K562 (cell line): ENCODE measurements around the gene SAT2. TPM values are rescaled to one million over a fixed set of nuclear protein-coding genes. Genes with fewer than 3 reads are reported as not detected.

Source experiments
- CBX5 ChIP-seq: IDR thresholded peaks from 2 replicates; pipeline ENCODE4 v1.6.1; 2014; ENCODE audit warnings: low read depth, borderline replicate concordance
- DACH1 ChIP-seq: fragments of 450-650 bp; IDR thresholded peaks from 2 replicates; pipeline ENCODE4 v1.6.1; 2018; ENCODE audit not compliant: partially characterized antibody
- ESRRA ChIP-seq: fragments of 450-650 bp; IDR thresholded peaks from 2 replicates; pipeline ENCODE4 v1.6.1; 2014; ENCODE audit warnings: low read depth, mild to moderate bottlenecking, moderate library complexity, borderline replicate concordance
- IFI16 ChIP-seq: fragments of 250-450 bp; sonication (Bioruptor Pico); IDR thresholded peaks from 2 replicates; pipeline ENCODE4 v2.1.2; 2022; ENCODE audit warnings: mild to moderate bottlenecking, inconsistent platforms
- POLR3G ChIP-seq: IDR thresholded peaks from 2 replicates; pipeline ENCODE4 v1.6.1; 2011; ENCODE audit not compliant: insufficient read length, insufficient replicate concordance; ENCODE audit errors: extremely low read depth
- PTTG1 ChIP-seq: fragments of 450-650 bp; IDR thresholded peaks from 2 replicates; pipeline ENCODE4 v1.6.1; 2016; ENCODE audit warnings: low read depth, mild to moderate bottlenecking, missing genetic modification characterization, missing compliant biosample characterization
- RFX5 ChIP-seq: IDR thresholded peaks from 2 replicates; pipeline ENCODE4 v1.6.1; 2011; ENCODE audit warnings: low read depth, mild to moderate bottlenecking, improper control_type of control experiment, low read length
- RREB1 ChIP-seq: fragments of 250-450 bp; sonication (Bioruptor Pico); IDR thresholded peaks from 2 replicates; pipeline ENCODE4 v1.4.0; 2020
- SMAD2 ChIP-seq: fragments of 150-350 bp; IDR thresholded peaks from 2 replicates; pipeline ENCODE4 v1.6.1; 2014; ENCODE audit warnings: low read depth, mild to moderate bottlenecking, low read length
- TFAM ChIP-seq: fragments of 250-450 bp; sonication (Bioruptor Pico); conservative IDR thresholded peaks from 2 replicates; pipeline ENCODE4 v1.5.0; 2021; ENCODE audit warnings: mild to moderate bottlenecking, moderate library complexity
- ZBTB17 ChIP-seq: fragments of 450-650 bp; formaldehyde crosslinking; IDR thresholded peaks from 2 replicates; pipeline ENCODE4 v1.4.0; 2020; ENCODE audit warnings: mild to moderate bottlenecking
- ZNF12 ChIP-seq: sonication (generic); formaldehyde crosslinking; IDR thresholded peaks from 2 replicates; pipeline ENCODE4 v1.4.0; 2020; ENCODE audit warnings: mild to moderate bottlenecking, missing genetic modification reagents
- ZNF431 ChIP-seq: sonication (generic); formaldehyde crosslinking; IDR thresholded peaks from 2 replicates; pipeline ENCODE4 v1.8.0; 2022; ENCODE audit warnings: mild to moderate bottlenecking, missing genetic modification reagents
- ZNF449 ChIP-seq: fragments of 250-450 bp; sonication (Bioruptor Pico); IDR thresholded peaks from 2 replicates; pipeline ENCODE4 v1.8.0; 2022; ENCODE audit warnings: moderate library complexity, mild to moderate bottlenecking, inconsistent platforms
- ZNF507 ChIP-seq: conservative IDR thresholded peaks from 2 replicates; pipeline ENCODE4 v1.6.1; 2017; ENCODE audit warnings: missing genetic modification characterization, missing compliant biosample characterization
- polyA plus RNA-seq, 8 experiments: library from polyadenylated mRNA; depleted of rRNA in 4 of 8; stranded (reverse) in 5 of 8; unstranded in 3 of 8; fragments of >200 nt; fragmentation: Nextera tagmentation in 2 of 8; fragmentation: Illumina TruSeq in 1 of 8; extraction: Ambion mirVana in 2 of 8; extraction: Trizol in 1 of 8; gene quantifications; 2 replicates each; pipeline versions ENCODE4 v1.2.1 to v1.2.3, GENCODE V29; 2011 to 2014; ENCODE audit warnings: inconsistent platforms in 1 of 8, missing spikeins in 1 of 8
- total RNA-seq, 7 experiments: library from RNA; depleted of rRNA in 6 of 7; stranded (reverse); fragments of >200 nt in 6 of 7; fragmentation: Illumina TruSeq in 2 of 7; extraction: Trizol in 2 of 7; gene quantifications; 2 replicates each; pipeline versions ENCODE4 v1.2.1 to v1.2.3, GENCODE V29; 2011 to 2021; ENCODE audit warnings: low replicate concordance in 1 of 7
- TF ChIP-seq, protein P1 (sequence below): fragments of 250-450 bp; sonication (Bioruptor Pico); IDR thresholded peaks from 2 replicates; pipeline ENCODE4 v1.4.0; 2020; ENCODE audit warnings: mild to moderate bottlenecking, moderate library complexity, borderline replicate concordance

Gene SAT2
- total and polyA plus RNA-seq, 9 of the 15 experiments (the other 6 are each of a cell fraction or from before 2014, with no cell fraction given), result 2.0 to 8.0 (median 5.3) TPM

- TF ChIP-seq PTTG1 (tag) (no peak), CBX5 (no peak), ZNF449 (CRISPR knock-in tag) (no peak), ZNF507 (tag) (no peak), TFAM (no peak), RFX5 (no peak), ZNF431 (no peak), IFI16 (CRISPR knock-in tag) (no peak), RREB1 (CRISPR knock-in tag) (no peak), POLR3G (no peak), ESRRA (no peak), DACH1 (no peak), SMAD2 (no peak), ZNF12 (CRISPR knock-in tag) (no peak), ZBTB17 (CRISPR knock-in tag) (no peak)
- TF ChIP-seq, protein P1, sequence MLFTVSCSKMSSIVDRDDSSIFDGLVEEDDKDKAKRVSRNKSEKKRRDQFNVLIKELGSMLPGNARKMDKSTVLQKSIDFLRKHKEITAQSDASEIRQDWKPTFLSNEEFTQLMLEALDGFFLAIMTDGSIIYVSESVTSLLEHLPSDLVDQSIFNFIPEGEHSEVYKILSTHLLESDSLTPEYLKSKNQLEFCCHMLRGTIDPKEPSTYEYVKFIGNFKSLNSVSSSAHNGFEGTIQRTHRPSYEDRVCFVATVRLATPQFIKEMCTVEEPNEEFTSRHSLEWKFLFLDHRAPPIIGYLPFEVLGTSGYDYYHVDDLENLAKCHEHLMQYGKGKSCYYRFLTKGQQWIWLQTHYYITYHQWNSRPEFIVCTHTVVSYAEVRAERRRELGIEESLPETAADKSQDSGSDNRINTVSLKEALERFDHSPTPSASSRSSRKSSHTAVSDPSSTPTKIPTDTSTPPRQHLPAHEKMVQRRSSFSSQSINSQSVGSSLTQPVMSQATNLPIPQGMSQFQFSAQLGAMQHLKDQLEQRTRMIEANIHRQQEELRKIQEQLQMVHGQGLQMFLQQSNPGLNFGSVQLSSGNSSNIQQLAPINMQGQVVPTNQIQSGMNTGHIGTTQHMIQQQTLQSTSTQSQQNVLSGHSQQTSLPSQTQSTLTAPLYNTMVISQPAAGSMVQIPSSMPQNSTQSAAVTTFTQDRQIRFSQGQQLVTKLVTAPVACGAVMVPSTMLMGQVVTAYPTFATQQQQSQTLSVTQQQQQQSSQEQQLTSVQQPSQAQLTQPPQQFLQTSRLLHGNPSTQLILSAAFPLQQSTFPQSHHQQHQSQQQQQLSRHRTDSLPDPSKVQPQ (CRISPR knock-in tag), result no peak
These were observed 48.4 kb downstream of the SAT2 start, which contains the start of gene CD68 (continued) for GRCh38 chr17:7579001-7579833.
